GM12873 (cell line): Measurements from ENCODE around the gene UBE2E2.

Experiments
- CTCF ChIP-seq: IDR thresholded peaks from 2 replicates; pipeline ENCODE4 v1.5.1; 2012; ENCODE audit warnings: low read depth, mild to moderate bottlenecking, moderate library complexity, low read length, control low read depth; ENCODE audit not compliant: insufficient read depth; ENCODE audit errors: missing control alignments

The UBE2E2 gene

GRCh38 chr3:23253214-23253613 is 50.1 kb downstream of the UBE2E2 start:
- no peak for TF ChIP-seq CTCF

- no peak for TF ChIP-seq CTCF
These were observed 51.2 kb downstream of the UBE2E2 start for GRCh38 chr3:23254282-23254681.

- no peak for TF ChIP-seq CTCF
These were observed 51.7 kb downstream of the UBE2E2 start for GRCh38 chr3:23254835-23255234.

GRCh38 chr3:23256741-23257435 is 53.8 kb downstream of the UBE2E2 start:
- TF ChIP-seq CTCF: no peak

- TF ChIP-seq CTCF: no peak
These were observed 55.0 kb downstream of the UBE2E2 start for GRCh38 chr3:23258110-23258509.

GRCh38 chr3:23259515-23259914 is 56.4 kb downstream of the UBE2E2 start:
- TF ChIP-seq CTCF: no peak

- no peak for TF ChIP-seq CTCF
These were observed 59.6 kb downstream of the UBE2E2 start for GRCh38 chr3:23262766-23263165.
